Stimulated activated naive CD4-positive, alpha-beta T cell (primary cell): ENCODE data around the gene SSBP3.
"Not testable (repeated sequence)": the region's sequence is repeated elsewhere in the genome, so short reads cannot be mapped to it uniquely, and the experiment has no call there.

ENCODE experiments used
- DNase-seq, 6 experiments: peaks; one replicate each; lab custom pipeline; 2025; lab: John Stamatoyannopoulos, UW

The SSBP3 gene

GRCh38 chr1:54406339-54407153 is at the start of gene SSBP3:
Gene SSBP3 (minus strand): TSS chr1:54406394.
- DNase-seq: peak; percentile 82 to 92 (median 87)

DNA sequence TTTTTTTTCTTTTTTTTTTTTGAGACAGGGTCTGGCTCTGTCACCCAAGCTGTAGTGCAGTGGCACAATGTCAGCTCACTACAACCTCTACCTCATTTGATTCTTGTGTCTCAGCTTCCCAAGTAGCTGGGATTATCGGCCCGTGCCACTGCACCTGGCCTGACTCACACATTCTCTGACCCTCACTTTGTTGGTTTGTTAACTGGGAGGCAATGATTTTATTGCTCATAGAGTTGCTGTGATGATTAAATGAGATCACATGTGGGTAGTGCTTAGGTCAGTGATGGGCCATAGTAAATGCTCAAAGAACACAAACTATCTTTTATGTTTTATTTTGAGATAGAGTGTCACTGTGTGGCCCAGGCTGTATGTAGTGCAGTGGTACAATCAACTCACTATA is 47.3 kb upstream of the SSBP3 start:
- DNase-seq: no peak

- DNase-seq: no peak
Measured at GRCh38 chr1:54453022-54453421, 46.8 kb upstream of the SSBP3 start.

GRCh38 chr1:54449431-54449830 is 43.2 kb upstream of the SSBP3 start:
- not testable (repeated sequence) for DNase-seq

DNA sequence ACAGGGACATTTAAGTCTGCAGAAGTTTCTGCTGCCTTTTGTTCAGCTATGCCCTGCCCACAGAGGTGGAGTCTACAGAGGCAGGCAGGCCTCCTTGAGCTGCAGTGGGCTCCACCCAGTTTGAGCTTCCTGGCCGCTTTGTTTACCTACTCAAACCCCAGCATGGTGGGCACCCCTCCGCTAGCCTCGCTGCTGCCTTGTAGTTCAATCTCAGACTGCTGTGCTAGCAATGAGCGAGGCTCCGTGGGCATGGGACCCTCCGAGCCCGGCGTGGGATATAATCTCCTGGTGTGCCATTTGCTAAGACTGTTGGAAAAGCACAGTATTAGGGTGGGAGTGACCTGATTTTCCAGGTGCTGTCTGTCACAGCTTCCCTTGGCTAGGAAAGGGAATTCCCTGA is 42.6 kb upstream of the SSBP3 start:
- not testable (repeated sequence) for DNase-seq

GRCh38 chr1:54447081-54447480 is 40.9 kb upstream of the SSBP3 start:
- not testable (repeated sequence) for DNase-seq

GRCh38 chr1:54442185-54442584 is 36.0 kb upstream of the SSBP3 start:
- DNase-seq: no peak

DNA sequence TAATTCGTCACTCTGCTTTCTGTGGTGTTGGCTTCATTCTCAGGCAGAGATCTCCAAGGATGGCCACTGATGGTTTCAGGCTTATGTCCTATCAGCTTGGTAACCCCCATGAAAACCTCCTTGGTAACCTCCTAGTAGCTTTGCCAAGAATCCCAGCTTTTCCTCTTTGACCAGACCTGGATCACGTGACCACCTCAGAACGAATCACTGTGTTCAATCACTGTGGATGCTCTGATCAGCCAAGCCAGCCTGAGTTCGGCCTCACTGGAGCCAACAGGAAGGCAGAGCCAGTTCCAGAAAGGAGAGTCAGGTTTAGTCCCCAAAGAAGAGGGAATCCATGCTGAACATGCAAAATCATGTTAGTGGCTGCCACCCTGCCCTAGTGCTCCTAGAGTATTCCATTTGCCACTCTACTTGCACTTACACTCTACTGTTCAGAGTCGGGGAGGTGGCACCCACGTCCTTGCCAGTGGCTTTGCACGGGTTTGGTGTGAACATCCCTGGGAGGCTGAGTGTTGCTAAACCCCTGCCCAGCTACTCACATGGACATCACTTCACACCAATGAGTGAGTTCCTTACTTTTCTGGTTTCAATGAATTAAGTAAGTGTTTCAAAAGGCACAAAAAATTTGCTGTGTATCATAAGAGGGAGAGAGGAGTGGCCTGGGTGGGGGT is 33.5 kb upstream of the SSBP3 start:
- DNase-seq: no peak

DNA sequence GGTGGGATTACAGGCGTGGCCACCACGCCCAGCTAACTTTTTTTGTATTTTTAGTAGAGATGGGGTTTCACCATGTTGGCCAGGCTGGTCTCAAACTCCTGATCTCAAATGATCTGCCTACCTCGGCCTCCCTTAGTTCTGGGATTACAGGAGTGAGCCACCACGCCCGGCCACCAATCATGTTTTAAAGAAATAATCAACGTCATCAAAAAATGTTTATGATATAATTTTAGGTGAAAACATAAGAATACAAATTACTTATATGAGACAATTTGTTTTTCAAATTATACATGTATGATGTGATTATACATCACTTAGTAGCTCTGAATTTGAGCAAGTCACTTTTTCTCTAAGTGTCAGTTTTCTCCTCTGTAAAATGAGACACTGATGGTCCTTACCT is 31.6 kb upstream of the SSBP3 start:
- DNase-seq: no peak

DNA sequence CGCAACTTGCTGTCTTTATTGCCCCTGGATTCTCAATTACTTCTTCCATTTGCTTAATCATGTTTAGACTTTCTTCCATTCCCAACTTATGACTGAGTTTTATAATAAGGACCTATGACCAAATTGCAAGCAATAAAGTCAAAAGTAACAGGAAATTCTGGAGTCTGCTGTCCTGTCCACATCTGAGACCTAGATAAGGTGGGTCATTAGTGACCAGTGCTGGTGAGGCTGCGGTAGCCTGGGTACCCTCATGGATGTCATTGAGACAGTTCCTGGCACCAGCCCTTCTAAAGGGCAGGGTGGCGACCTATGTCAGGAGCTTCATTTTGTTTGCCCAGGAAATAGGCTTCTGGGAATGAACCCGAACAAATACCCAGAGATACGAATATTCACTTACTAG is 30.6 kb upstream of the SSBP3 start:
- no peak for DNase-seq

- DNase-seq: no peak
Measured at GRCh38 chr1:54429838-54430237, 23.6 kb upstream of the SSBP3 start.

DNA sequence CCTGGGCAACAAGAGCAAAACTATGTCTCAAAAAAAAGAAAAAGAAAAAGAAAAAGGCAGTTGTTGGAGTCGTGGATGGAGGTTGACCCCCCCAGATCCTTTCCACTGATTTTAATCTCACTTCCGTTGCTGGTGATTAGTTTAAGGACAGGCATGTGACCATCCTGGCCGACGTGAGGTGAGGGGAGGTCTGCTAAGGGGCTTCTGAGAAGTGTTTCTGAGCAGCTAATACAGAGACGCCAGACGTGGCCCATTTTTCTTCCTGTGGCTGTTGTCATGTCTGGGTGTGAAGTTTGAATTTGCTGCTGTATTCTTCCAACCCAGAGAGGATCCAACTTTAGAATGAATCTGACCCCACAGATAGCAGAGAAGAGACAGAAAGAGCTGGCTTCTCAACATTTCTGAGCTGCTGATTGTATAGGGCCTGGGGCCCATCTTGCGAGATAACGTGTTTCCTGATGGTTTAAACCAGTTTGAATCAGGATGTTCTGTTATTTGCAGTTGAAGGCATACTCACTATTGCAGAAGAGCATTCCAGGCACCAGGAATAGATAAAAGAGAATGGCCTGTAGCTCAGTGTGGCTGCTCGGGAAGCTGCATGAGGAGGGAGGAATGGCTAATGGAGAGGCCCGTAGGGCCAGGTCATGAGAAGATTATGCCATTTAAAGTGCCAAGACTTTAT is 22.8 kb upstream of the SSBP3 start:
- DNase-seq: no peak

GRCh38 chr1:54425152-54425584 is 19.0 kb upstream of the SSBP3 start:
- DNase-seq: no peak

GRCh38 chr1:54424398-54424797 is 18.2 kb upstream of the SSBP3 start:
- DNase-seq: no peak

- DNase-seq: no peak
Measured at GRCh38 chr1:54421101-54421504, 14.9 kb upstream of the SSBP3 start.

DNA sequence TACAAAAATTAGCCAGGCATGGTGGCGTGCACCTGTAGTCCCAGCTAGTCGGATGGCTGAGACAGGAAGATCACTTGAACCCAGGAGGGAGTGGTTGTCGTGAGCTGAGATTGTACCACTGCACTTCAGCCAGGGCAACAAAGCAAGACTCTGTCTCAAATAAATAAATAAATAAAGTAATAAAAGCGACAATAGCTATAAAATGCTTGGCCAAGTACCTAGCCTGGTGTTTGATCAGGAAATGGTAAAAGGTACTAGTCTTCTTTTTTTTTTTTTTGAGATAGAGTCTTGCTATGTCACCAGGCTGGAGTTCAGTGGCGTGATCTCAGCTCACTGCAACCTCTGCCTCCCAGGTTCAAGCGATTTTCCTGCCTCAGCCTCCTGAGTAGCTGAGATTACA is 12.4 kb upstream of the SSBP3 start:
- not testable (repeated sequence) for DNase-seq

GRCh38 chr1:54417123-54417522 is 10.9 kb upstream of the SSBP3 start:
- DNase-seq: no peak

DNA sequence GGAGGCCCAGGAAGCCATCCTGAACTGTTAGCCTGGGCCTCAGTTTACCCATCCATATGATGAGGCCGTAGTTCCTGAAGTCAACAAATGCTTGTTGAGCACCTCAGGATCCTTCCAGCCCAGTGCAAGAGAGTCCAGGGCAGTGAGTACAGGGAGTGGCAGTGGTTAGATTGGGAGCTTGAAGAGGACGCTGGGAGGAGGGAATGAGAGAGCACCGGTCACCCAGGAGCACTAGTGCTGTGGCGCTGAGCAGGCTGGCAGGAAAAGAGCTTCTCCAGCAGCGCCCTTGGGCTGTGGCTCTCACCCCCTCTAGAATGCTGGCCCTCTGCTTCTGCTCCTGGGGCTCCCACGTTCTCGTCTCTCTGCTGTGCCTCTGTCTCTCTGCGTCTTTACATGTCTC is 10.2 kb upstream of the SSBP3 start:
- no peak for DNase-seq

GRCh38 chr1:54415991-54416390 is 9.8 kb upstream of the SSBP3 start:
- no peak for DNase-seq

DNA sequence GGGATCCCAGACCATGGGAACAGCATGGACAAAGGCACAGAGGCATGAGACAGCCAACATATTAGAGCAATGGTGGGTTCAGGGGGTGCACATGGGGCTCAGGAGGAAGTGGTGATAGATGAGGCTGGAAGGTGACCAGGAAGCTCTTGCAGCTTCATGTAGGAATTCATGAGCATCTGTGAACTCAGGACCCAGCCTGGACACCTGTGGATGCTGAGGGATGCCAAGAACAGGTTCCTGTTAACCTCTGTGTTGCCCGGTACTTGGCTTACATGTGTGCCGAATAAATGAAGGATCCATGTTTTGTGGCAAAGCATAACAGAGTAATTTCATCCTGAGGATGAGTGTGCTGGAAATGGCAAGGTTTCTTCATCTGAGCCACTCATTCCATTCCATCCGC is 9.3 kb upstream of the SSBP3 start:
- DNase-seq: no peak

- no peak for DNase-seq
Measured at GRCh38 chr1:54413732-54414131, 7.5 kb upstream of the SSBP3 start.

DNA sequence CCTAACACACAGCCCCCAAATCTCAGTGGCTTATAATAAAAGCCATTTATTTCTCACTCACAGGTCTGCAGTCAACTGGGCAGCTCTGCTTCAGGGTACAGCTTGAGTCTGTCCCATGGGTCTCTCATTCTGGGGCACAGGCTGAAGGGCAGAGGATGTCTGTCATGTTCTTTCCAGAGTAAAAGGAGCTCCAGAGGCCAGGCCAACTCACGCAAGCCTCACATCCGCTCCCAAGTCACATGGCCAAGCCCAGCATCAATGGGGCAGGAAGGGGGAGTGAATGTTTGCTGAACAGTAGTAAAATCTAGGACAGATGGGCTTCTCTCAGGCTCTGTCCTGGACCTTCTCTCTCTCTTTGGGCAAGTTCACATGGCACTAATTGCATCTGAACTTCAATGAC is 7.1 kb upstream of the SSBP3 start:
- peak in 4 of 6 experiments; percentile 7 to 25 (median 11) for DNase-seq

GRCh38 chr1:54410359-54410758 is 4.2 kb upstream of the SSBP3 start:
- DNase-seq: no peak
